NCI-H2196 (cell line): Measurements from ENCODE around the gene DLX2.
"Not testable (repeated sequence)": the region's sequence is repeated elsewhere in the genome, so short reads cannot be mapped to it uniquely, and the experiment has no call there.

Experiments
- DNase-seq: peaks from one replicate; lab custom pipeline; 2025; ENCODE audit not compliant: unreplicated experiment; lab: John Stamatoyannopoulos, UW

Gene DLX2

GRCh38 chr2:172102391-172103359 lies at the start of gene DLX2:
TSS of gene DLX2 (minus strand) at chr2:172102900. CDS start at chr2:172102538, 362 bp downstream.
- DNase-seq, result peak; percentile 94

- DNase-seq, result no peak
These were observed 45.4 kb upstream of the DLX2 start for GRCh38 chr2:172147944-172148650.

DNA sequence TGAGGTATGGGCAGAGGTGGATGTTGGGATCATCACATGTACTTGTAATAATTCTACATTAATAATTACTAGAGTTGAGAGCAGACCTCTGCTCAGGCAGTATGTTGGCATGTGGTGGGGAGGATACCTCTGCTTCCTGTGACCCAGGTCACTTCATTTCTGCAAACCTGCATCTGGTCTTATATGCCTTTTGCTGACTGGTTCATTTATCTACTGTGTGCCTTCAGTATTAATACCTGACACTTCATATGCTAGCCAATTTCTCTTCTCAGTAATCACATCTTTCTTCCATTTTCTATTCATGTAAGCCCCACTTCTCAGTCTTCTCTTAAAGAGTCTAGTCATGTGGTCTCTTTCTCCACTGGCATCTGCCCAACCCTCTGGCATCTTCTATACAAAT lies 41.1 kb upstream of the DLX2 start:
- DNase-seq, result no peak

GRCh38 chr2:172138727-172139126 lies 36.0 kb upstream of the DLX2 start:
- DNase-seq, result not testable (repeated sequence)

- DNase-seq, result no peak
These were observed 35.2 kb upstream of the DLX2 start for GRCh38 chr2:172137943-172138342.

DNA sequence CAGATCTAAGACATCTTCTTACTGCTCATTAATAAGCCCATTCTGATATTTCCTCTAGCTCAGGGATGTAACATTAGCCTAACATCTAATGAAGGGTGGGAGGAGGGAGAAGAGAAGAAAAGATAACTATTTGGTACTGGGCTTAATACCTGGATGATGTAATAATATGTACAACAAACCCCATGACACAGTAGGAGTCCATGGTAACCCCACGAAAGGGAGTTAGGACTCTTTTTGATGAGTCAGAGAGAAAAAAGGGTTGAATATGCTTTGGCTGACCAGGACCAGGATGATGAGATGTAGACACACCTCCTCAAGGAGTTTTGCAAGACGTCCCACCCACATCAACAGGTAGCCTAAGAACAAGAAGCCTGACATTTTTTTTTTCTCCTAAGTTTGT lies 34.4 kb upstream of the DLX2 start:
- no peak for DNase-seq

- no peak for DNase-seq
These were observed 32.7 kb upstream of the DLX2 start for GRCh38 chr2:172135446-172135845.

DNA sequence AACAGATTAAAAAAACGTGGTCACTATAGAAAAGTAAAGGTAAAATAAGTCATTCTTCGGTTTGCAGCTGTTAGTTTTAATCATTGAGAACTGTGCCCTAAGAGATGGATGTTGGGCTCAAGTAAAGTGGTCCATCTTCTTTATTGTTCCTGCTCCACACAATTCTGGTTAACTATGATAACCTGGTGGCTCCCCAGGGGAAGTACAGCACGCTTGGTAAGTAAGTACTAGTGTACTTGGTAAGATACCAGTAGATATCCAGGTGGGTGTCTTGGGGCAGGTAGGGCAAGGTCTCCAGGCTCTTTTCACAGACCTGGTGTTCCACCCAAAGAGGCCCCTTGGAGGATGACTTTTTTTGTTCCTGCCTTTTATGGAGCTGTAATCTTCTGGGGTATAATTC lies 31.6 kb upstream of the DLX2 start:
- no peak for DNase-seq

DNA sequence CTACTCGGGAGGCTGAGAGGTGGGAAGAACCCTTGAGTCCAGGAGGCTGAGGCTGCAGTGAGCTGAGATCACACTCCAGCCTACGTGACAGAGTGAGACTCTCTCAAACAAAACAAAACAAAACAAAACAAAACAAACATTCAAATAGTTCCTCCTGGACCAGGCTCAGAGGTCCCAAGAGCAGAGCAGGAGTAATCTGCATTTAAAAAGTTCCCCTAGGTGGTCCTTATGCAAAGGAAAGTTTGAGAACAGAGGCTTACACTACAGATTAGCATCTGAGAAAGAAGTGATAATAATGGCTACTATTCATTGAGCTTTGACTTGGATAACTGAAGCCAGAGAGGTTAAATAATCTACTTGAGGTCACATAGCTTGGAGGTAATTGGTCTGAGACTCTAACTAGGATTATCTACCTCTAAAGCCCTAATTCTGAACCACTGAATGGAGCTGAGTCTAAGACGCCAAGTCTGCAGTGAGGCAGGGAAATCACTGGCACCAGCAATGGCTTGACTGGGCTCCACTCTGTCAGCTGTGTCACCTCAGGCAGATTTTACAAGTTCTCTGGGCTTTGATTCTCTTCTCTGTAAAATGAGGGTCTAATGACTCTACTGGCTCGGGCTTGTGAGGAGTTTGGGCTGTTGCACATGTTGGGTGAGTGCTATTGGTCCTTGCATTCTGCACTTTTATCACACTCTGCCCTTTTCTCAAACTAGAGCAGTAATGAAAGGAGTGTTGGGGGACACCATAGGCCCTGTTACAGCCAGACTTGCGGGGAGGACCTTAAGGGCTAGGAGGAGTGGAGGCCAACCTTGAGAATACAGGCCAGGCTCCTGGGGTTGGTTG lies 29.2 kb upstream of the DLX2 start:
- no peak for DNase-seq

GRCh38 chr2:172129404-172129803 lies 26.7 kb upstream of the DLX2 start:
- DNase-seq, result no peak

DNA sequence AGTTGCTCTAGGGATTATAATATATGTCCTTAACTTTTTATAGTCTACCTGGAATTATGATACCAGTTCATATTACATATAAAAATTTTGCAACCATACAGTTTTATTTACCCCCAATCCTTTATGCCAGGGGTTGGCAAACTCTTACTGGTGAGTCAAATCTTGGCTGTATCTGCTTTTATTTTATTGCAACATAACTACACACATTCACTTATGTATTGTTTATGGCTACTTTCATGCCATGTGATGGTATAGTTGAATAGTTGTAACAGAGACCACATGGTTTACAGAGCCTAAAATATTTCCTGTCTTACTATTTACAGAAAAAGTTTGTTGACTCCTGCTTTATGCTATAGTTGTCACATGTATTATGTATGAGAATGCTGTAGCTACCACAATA lies 25.8 kb upstream of the DLX2 start:
- no peak for DNase-seq

DNA sequence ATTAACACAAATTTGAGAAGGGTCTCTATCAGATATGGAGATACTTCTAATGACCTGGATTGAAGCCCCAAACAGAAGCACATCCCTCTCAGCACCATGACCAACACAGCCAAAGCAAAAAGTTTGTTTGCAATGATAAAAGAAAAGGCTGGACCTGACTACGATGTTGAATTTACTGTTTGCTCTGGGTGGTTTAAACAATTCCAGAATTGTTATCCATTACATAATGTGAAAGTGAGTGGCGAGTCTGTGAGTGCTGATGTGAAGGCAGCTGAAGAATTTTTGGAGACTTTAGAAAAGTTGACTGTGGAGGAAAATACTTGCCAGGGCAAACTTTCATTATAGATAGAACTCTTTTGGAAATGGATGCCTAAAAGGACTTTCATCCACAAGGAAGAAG lies 17.4 kb upstream of the DLX2 start:
- DNase-seq, result no peak

- DNase-seq, result no peak
These were observed 16.4 kb upstream of the DLX2 start for GRCh38 chr2:172119089-172119488.

DNA sequence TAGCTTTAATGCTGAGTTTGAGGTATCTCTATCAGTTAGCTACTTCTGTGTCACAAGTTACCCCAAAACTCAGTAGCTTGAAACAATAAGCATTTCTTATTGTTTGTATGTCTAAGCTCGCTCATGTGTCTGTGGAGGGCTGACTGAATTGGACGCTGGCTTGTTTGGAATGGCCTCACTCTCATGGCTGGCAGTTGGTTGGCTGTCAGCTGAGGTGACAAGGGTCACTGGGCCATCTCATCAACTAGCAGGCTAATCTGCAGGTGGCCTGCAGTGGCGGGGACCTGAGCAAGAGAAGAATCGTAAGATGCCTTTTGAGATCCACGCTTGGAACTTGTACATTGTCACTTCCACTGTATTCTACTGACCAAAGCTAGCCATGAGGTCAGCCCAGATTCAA lies 13.4 kb upstream of the DLX2 start:
- DNase-seq, result no peak

GRCh38 chr2:172114579-172114978 lies 11.9 kb upstream of the DLX2 start:
- DNase-seq, result no peak

DNA sequence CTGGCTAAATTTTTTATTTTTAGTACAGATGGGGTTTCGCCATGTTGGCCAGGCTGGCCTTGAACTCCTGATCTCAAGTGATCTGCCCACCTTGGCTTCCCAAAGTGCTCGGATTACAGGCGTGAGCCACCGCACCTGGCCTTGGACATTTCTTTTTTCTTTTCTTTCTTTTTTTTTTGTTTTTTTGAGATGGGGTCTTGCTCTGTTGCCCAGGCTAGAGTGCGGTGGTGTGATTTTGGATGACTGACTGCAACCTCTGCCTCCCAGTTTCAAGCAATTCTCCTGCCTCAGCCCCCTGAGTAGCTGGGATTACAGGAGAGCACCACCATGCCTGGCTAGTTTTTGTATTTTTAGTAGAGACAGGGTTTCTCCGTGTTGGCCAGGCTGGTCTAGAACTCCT lies 11.5 kb upstream of the DLX2 start:
- not testable (repeated sequence) for DNase-seq

DNA sequence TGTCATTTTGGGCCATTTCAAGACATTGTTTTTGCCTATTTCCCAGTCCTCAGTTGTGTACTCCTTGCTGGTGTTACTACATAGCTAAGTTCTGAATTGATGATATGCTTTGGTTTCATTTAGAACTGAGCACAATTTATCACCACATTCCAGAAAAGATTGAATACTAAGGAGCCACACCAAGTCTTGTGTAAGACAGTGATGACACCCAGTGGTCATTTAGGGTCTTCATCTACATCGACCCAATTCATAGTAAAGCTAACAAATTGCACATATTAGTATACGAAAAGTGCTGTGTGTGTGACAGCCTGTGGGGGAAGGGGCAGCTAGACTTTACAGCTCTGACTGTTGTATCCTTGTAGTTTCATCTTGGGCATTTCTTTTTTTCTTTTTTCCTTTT lies 10.9 kb upstream of the DLX2 start:
- peak; percentile 15 for DNase-seq

- DNase-seq, result no peak
These were observed 7.5 kb upstream of the DLX2 start for GRCh38 chr2:172109988-172110811.

DNA sequence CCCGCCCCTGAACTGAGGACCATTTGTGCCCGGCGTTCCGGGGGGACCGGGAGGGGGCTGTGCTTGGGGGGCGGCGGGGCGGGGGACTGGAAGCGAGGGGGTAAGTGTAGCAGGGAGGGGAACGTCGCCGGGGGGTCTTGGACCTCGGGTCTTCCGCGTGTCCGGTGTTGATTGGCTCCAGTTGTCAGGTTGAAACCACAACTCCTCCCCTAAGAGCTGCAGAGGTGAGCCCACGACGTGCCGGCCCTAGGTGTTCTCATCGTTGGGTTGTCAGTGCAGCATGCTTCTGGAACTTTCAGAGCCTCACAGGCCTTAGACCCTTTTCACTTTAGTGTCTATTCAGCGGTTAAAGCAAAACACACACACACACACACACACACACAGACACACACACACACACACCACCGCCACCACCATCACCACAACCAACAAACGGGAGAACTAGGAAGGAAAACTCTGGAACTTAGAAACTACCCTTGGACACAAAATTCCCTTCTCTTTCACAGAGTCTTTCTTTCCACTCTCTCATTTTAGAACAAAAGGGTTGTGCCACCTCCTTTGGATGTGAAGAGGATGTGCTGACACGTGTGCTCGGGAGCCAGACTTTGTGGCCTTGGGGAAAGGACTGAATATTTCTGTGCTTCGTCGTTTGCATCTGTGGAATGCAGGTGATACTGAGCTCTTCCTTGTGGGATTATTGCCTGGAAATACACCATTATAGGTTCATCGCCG lies 6.7 kb upstream of the DLX2 start:
- no peak for DNase-seq

DNA sequence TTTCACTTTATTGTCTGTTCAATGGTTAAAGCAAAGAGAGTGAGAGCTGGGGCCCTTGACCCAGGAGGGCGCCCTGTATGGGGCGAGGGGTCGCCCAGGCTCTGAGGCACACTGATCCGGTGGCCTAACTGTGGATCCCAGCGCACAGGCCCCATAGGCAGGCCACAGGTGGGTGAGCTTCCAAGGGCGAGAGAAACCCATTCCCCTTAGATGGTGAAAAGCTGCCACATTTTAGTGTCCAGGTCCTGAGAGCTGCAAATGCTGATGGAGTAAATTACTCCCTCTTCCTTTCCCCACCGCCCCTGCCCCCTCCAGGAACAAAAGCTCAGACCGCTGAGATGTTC lies 5.9 kb upstream of the DLX2 start:
- no peak for DNase-seq
